ENCODE measurements around the gene ANKRD9.
A peak's percentile ranks its signal among the peaks of the same experiment; 100 is the strongest.
"Not testable (repeated sequence)": the region's sequence is repeated elsewhere in the genome, so short reads cannot be mapped to it uniquely, and the experiment has no call there.

Gene ANKRD9, protein sequence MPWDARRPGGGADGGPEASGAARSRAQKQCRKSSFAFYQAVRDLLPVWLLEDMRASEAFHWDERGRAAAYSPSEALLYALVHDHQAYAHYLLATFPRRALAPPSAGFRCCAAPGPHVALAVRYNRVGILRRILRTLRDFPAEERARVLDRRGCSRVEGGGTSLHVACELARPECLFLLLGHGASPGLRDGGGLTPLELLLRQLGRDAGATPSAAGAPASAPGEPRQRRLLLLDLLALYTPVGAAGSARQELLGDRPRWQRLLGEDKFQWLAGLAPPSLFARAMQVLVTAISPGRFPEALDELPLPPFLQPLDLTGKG

GRCh38 chr14:102509746-102510615 is at the start of gene ANKRD9:
Gene ANKRD9, minus strand, starts transcription at chr14:102509776. Its CDS starts 1,887 bp downstream, at chr14:102507889.
- DNase-seq (ENCODE audit: extremely low read depth in 1 of 2, low read depth in 1 of 2): peak; percentile 81 to 83

GRCh38 chr14:102558556-102558955 is 49.0 kb upstream of the ANKRD9 start:
- no peak for DNase-seq (ENCODE audit: extremely low read depth in 1 of 2, low read depth in 1 of 2)

DNA sequence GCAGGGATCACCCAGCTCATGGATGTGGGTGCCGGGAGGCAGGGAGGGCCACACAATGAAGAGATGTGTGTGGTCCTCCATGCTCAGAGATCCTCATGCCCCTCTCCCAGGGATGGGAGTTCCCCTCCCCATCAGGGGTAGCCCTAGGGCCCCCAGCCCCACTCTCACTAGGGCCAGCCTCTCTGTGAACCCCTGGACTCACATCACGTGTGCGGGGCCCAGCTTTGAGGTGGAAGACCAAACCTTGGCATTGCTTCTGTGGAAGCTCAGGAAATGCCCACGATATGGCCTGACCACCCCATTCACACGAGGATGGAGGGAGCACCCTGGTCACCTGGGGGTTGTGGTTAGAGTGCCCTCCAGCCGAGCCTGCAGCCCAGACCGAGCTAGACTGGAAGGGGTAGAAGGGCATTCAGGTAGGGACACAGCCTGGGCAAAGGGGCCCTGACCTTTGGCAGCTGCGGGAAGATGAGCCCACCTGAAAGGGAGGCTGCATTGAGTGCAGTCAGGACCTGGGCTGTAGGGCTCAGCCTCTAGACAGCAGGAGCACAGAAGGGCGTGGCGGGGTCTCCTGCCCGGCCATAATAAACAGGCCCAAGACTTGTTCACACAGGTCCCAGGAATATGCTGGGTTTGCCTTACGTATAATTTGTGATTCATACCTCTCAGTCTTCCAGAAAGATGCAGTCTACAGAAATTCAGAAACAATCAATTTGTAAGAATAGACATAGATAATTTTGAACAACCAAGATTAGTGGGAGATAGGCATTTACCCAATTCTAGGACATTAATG is 48.1 kb upstream of the ANKRD9 start:
- DNase-seq (ENCODE audit: extremely low read depth in 1 of 2, low read depth in 1 of 2): no peak

- DNase-seq (ENCODE audit: extremely low read depth in 1 of 2, low read depth in 1 of 2): no peak
Observed at GRCh38 chr14:102556098-102556677, 46.6 kb upstream of the ANKRD9 start.

DNA sequence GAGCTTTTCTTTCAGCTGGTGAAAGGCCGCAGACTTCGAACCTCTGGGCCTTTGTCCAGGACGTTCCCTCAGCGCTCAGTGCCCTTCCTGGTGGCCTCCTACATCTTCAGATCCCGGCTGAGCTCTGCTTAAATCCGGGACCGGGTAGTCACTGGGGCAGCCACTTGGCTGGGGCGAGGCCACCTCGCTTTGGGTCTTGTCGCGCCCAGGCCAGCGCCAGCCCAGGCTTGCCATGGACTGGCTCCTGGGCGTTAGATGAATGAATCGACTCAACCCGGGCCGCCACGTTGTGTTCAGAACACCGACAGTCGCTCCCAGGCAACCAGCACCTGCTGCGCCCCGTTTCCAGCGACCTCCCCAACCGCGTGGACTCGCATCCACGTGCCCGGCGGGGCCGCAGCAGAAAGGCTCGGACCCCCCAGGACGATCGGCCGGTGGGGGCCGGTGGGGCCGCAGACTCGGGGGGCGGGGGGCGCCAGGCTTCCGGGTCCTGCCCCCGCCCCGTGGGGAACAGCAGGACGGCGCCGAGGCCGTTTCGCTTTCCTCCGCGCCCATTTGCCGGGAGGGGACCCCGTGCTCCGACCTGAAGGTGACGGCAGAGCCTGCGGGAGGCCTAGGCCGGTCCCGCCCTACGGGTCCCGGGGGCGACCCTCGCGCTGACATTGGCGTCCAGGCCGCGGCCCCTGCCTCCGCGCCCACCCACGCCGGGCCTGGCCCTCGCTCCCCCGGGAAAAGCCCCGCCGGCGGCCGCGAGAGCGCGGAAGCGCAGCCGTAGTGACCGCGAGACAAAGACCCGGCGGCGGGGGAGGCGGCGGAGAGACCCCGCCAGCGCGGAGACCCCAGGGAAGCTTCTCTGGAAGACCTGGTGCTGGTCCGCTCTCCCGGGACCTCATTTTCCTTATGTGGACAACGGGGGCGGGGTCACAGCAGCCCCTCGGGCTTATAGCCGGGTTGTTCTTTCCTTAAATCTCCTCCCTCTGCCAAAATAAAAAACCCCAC is 45.5 kb upstream of the ANKRD9 start:
- DNase-seq (ENCODE audit: extremely low read depth in 1 of 2, low read depth in 1 of 2): peak in 1 of 2 donors; percentile 36

DNA sequence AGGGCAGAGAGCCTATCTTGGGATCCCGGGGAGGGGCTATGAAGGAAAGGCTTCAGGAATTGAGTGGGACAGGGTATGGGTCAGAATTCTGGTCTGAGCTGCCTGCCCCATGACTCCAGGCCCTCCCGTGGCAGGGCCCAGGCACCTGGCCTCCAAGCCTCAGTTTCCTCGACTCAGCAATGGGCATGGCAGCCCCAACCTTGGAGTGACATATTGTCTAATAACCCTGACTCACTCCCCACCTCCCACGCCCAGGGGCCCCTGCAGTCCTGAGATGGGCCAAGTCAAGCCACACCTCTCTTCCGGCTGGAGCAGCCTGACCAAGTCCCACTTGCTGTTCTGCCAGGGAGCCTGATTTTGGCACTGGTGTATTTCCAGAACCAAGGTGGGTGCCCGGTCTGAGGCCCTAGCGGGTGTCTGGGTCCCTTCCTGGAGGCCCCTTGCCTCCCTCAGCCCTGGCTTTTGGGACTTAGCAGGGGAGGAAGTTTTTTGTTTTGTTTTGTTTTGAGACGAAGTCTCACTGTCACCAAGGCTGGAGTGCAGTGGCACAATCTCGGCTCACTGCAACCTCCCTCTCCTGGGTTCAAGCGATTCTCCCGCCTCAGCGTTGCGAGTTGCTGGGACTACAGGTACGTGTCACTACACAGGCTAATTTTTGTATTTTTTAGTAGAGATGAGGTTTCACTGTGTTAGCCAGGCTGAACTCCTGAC is 42.6 kb upstream of the ANKRD9 start:
- peak in 1 of 2 donors; percentile 49 for DNase-seq (ENCODE audit: extremely low read depth in 1 of 2, low read depth in 1 of 2)

DNA sequence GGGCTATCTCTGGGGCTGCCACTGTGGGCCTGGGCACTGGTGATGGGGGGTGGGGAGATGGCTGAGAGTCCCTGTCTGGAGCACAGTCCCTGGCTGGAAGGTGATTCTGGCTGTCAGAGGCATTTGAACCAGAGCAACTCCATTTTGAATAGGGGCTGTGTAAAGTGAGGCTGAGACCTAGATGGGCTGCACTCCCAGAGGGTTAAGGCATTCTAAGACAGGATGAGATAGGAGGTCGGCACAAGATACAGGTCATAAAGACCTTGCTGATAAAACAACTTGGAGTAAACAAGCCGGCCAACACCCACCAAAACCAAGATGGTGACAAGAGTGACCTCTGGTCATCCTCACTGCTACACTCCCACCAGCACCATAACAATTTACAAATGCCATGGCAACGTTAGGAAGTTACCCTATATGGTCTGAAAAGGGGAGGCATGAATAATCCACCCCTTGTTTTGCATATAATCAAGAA is 41.4 kb upstream of the ANKRD9 start:
- DNase-seq (ENCODE audit: extremely low read depth in 1 of 2, low read depth in 1 of 2): not testable (repeated sequence)

DNA sequence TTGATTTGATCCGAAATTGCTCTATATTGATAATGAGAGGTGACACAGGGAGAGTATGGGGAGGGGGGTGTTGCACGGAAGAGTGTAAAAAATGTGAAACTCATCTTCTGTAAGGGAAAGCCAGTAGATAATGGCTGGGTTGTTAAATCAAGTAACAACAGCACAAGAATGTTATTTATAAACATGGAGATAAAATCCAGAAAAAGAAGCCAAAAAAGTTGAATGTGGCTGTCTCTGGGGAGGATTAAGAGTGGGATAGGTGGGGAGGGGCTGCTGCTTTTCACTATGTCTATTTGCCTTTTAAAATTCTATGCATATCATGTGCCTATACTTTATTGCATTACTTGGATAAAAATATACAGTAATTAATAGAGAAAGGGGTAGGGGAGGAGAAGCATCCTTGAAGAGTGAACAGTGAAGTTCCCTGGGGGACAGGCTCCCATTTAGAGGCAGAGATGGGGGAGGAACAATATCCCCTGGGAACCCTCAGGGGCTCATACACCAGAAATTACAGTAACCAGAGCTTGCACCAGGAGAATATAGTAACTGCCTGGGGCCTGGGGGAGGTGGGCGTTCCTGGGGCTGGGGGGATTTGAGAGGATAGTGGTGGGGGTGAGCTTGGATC is 39.2 kb upstream of the ANKRD9 start:
- DNase-seq (ENCODE audit: extremely low read depth in 1 of 2, low read depth in 1 of 2): no peak

DNA sequence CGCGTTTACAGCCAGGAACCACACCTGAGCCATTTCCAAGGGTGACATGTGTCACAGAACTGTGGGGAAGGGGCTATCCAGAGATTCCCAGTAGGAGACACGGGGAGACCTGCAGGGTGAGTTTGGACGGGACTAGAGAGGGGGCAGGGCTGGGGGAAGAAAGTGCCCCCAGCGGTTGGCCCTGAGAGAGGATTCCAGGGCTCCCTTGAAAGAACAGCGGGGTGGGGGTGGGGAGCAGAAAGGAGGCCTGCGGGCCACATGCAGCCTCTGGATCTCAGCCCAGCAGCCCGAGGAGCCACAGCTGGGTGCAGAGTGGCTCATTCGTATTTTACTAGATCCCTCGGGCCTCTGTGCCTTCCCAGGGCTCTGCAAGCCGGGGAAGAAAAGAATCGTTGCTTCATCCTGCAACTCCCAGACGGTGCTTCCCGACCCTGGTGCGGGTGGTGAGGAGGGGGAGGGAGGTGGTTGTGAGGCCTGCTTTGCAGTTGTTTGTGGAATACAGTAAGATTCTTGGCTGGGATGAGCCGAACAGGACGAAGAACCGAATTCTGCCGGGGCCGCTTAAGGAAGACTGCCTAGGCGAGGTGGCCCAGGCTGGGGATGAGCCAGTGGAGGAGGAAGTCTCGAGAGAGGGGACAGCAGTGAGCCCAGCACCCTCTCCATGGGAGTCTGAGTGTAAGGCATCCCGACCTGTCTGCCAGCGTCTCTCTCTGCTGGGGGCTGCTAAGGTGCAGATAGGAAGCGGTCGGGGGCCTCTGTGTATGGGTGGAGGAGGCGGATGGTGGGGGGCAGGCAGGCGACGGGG is 36.1 kb upstream of the ANKRD9 start:
- no peak for DNase-seq (ENCODE audit: extremely low read depth in 1 of 2, low read depth in 1 of 2)

GRCh38 chr14:102544747-102545460 is 35.3 kb upstream of the ANKRD9 start:
- no peak for DNase-seq (ENCODE audit: extremely low read depth in 1 of 2, low read depth in 1 of 2)

DNA sequence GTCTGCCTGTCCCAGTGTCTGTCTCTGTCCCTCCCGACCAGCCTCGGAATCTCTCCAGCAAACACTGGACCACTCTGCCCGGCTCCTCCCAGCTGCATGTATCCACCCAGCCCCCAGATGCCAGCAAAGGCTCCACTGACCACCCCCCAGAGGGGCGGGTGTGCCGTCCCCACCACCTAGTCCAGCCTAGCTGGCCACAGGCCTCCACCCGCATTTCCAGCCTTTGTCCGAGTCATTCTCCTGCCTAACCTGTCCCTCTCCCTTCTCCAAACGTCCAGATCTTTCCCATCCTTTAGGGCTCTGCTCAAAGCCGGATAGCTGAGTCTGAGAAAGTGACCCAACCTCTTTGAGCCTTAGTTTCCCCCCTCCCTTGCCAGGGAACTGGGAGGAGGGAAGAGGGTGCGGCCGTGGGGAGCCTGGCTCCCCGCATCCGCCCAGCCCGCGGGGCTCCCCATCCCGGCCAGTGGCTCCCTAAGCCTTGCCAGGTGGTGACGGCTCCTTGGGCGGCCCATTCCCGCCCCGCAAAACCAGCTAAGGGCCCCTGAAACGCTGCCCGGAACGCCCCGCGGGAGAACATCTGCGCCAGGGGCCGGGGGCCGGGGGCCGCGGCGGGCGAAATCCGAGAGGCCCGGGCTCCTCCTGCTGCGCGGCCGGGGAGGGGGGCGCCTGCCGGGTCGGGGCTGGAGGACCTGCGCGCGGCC is 34.6 kb upstream of the ANKRD9 start:
- DNase-seq (ENCODE audit: extremely low read depth in 1 of 2, low read depth in 1 of 2): no peak

- no peak for DNase-seq (ENCODE audit: extremely low read depth in 1 of 2, low read depth in 1 of 2)
Observed at GRCh38 chr14:102541771-102542170, 32.2 kb upstream of the ANKRD9 start.

DNA sequence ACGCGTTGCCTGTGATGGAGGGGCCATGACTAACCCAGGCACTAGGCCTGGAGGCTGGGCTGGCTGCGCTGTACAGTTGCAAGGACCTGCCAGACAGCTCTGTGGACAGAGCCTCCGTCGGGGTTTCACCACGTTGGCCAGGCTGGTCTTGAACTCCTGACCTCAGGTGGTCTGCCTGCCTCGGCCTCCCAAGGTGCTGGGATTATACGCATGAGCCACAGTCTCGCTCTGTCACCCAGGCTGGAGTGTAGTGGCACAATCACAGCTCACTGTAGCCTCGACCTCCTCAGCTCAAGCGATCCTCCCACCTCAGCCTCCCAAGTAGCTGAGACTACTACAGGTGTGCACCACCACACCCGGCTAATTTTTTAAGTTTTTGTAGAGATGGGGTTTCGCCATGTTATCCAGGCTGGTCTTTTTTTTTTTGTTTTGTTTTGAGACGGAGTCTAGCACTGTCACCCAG is 31.5 kb upstream of the ANKRD9 start:
- not testable (repeated sequence) for DNase-seq (ENCODE audit: extremely low read depth in 1 of 2, low read depth in 1 of 2)

DNA sequence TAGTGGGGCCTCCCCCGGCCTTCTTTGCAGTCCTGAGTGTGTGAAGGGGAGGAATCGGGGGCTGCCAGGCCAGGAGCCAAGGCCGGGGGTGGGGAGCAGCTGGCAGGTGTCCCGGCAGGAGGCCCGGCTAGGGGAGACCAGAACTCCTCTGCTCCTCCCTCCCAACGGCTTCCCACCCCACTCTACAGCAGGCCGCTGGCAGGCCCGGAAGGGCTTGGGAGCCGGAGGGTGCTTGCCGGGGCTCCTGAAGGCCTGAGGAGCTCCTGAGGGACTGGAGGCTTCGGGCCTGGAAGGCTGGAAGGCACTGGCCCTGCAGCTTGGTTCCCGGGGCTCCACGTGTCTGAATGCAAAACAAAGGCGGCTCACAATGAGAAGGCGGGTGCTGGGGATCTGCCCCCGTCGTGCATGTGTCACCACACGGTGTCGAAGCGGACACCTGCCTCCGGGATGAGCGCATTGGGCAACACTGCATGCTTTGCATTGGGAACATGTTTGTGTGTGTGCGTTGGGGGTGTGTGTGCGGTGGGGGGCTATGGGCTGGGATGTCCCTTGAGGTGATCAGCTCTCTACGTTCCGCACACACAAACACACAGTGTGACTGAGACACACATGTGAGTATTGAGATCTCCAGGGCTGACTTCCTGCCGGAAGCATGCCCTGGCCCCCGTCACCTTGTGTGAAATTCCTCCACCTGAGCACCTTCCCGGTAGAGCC is 30.9 kb upstream of the ANKRD9 start:
- no peak for DNase-seq (ENCODE audit: extremely low read depth in 1 of 2, low read depth in 1 of 2)

- no peak for DNase-seq (ENCODE audit: extremely low read depth in 1 of 2, low read depth in 1 of 2)
Observed at GRCh38 chr14:102539544-102540314, 30.2 kb upstream of the ANKRD9 start.

Measured in stimulated activated CD8-positive, alpha-beta memory T cell treated with anti-CD3 and anti-CD28 coated beads, Interleukin-7, amount 100 ng/mL, for 48 hours (primary cell).